Measurements from ENCODE around the gene TTC23L. TPM values are rescaled to one million over a fixed set of nuclear protein-coding genes. Genes with fewer than 3 reads are reported as not detected.

The TTC23L gene
- total and polyA plus RNA-seq, 2 donors from 2014 or later: 0.39 to 1.7 TPM

DNA sequence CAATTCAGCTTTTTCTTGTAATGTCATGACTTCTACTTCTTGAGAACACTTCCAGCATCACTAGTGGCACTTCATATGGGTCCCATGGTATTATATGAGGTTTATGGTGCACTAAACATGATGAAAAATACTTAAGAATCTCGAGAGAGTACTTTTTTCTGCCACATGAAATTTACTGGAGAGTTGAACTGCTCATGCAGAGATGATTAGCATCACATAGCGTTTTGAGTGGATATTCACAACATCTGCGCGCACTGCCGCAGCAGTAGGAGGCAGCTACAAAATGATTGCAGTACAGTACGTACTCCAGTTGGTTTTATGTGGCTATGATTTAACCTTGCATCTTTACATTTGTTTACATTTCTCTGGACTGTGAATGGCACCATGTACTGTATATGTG, 61.7 kb downstream of the TTC23L start:
- Histone ChIP-seq H3K27ac (ENCODE audit: low read depth in 2 of 2, low read length in 2 of 2) (no peak overlapping the region), H3K4me3 (ENCODE audit: low read length in 3 of 3) (no peak overlapping the region), H3K9me3 (ENCODE audit: control insufficient read depth in 2 of 3, insufficient read depth in 1 of 3, low read length in 3 of 3) (no peaks in the 10 kb centered on the region), H3K36me3 (ENCODE audit: control insufficient read depth in 2 of 3, insufficient read depth in 3 of 3, low read length in 3 of 3) (no peaks in the 10 kb centered on the region), H3K27me3 (ENCODE audit: control insufficient read depth, insufficient read depth, low read length) (no peaks in the 10 kb centered on the region), H3K9ac (ENCODE audit: low read length in 3 of 3) (no peak overlapping the region), H3K4me1 (ENCODE audit: control insufficient read depth in 2 of 3, insufficient read depth in 2 of 3, low read depth in 1 of 3, low read length in 3 of 3) (no peaks in the 10 kb centered on the region)
- TF ChIP-seq, protein P1, sequence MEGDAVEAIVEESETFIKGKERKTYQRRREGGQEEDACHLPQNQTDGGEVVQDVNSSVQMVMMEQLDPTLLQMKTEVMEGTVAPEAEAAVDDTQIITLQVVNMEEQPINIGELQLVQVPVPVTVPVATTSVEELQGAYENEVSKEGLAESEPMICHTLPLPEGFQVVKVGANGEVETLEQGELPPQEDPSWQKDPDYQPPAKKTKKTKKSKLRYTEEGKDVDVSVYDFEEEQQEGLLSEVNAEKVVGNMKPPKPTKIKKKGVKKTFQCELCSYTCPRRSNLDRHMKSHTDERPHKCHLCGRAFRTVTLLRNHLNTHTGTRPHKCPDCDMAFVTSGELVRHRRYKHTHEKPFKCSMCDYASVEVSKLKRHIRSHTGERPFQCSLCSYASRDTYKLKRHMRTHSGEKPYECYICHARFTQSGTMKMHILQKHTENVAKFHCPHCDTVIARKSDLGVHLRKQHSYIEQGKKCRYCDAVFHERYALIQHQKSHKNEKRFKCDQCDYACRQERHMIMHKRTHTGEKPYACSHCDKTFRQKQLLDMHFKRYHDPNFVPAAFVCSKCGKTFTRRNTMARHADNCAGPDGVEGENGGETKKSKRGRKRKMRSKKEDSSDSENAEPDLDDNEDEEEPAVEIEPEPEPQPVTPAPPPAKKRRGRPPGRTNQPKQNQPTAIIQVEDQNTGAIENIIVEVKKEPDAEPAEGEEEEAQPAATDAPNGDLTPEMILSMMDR (IDR thresholded peaks at IDR 0.05; ENCODE audit: borderline replicate concordance, extremely low read depth, insufficient read depth): no peak
- intact Hi-C loops (cut with DNase I): loop anchor here (10.0 kb wide), 1 partner anchor 416 kb away; no protein-coding TSS in a partner anchor
- no peak for DNase-seq
- no peak for FAIRE-seq

DNA sequence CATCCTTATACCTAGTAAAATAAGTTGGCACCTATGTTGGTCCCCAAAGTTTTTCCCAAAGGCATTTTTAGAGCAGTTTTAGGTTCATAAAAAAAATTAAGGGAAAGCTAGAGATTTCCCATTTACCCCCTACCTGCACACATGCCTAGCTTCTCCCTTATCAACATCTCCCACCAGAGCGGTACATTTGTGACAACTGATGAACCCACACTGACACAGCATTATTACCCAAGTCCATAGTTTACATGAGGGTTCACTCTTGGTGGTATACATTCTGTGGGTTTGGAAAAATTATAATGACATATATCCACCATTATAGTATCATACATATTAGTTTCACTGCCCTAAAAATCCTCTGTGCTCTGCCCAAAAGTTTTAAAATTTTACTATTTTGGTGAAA, 64.3 kb downstream of the TTC23L start:
- Histone ChIP-seq H3K9me3 (ENCODE audit: control insufficient read depth in 2 of 3, insufficient read depth in 1 of 3, low read length in 3 of 3) (no peaks in the 10 kb centered on the region), H3K4me1 (ENCODE audit: control insufficient read depth in 2 of 3, insufficient read depth in 2 of 3, low read depth in 1 of 3, low read length in 3 of 3) (no peaks in the 10 kb centered on the region), H3K9ac (ENCODE audit: low read length in 3 of 3) (no peak overlapping the region), H3K4me3 (ENCODE audit: low read length in 3 of 3) (no peak overlapping the region), H3K27me3 (ENCODE audit: control insufficient read depth, insufficient read depth, low read length) (no peaks in the 10 kb centered on the region), H3K27ac (ENCODE audit: low read depth in 2 of 2, low read length in 2 of 2) (no peak overlapping the region), H3K36me3 (ENCODE audit: control insufficient read depth in 2 of 3, insufficient read depth in 3 of 3, low read length in 3 of 3) (no peaks in the 10 kb centered on the region)
- TF ChIP-seq, protein P1 (IDR thresholded peaks at IDR 0.05; ENCODE audit: borderline replicate concordance, extremely low read depth, insufficient read depth): no peak
- DNase-seq (no peak), FAIRE-seq (no peak)
- intact Hi-C loops (cut with DNase I): loop anchor here (10.0 kb wide), 1 partner anchor 418 kb away; no protein-coding TSS in a partner anchor

DNA sequence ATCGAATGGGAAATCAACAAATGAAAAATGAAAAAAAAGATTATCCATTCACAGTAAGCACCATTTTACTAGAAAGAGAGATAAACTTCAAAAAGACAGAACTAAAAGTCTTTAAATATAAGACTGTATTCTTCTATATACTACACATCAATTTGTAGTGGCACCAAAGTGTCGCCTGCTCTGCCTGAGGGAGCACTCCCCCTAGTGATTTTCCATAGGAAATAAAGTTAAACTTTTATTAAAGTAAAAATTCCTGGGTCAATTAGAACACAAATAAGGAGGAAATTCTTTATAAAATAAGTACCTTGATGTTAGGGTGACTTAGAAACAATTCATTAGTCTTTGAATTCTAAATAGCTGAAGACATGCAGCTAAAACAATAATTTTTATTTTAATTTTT, 66.6 kb downstream of the TTC23L start:
- intact Hi-C loops (cut with DNase I): loop anchor here (10.0 kb wide), 1 partner anchor 421 kb away; no protein-coding TSS in a partner anchor

More for the DNA sequence above, 66.6 kb downstream of the TTC23L start:
- FAIRE-seq (no peak), DNase-seq (peak in 2 of 5 donors; percentile 10 to 24)
- Histone ChIP-seq H3K27ac (ENCODE audit: low read depth in 2 of 2, low read length in 2 of 2) (no peak overlapping the region), H3K4me1 (ENCODE audit: control insufficient read depth in 2 of 3, insufficient read depth in 2 of 3, low read depth in 1 of 3, low read length in 3 of 3) (no peaks in the 10 kb centered on the region), H3K4me3 (ENCODE audit: low read length in 3 of 3) (no peak overlapping the region), H3K27me3 (ENCODE audit: control insufficient read depth, insufficient read depth, low read length) (no peaks in the 10 kb centered on the region), H3K9ac (ENCODE audit: low read length in 3 of 3) (no peak overlapping the region), H3K36me3 (ENCODE audit: control insufficient read depth in 2 of 3, insufficient read depth in 3 of 3, low read length in 3 of 3) (peaks cover 0 to 4% (median 4%) of the 10 kb centered on the region in 3 donors), H3K9me3 (ENCODE audit: control insufficient read depth in 2 of 3, insufficient read depth in 1 of 3, low read length in 3 of 3) (no peaks in the 10 kb centered on the region)
- TF ChIP-seq, protein P1 (IDR thresholded peaks at IDR 0.05; ENCODE audit: borderline replicate concordance, extremely low read depth, insufficient read depth): no peak

All from kidney (tissue), 14 donors.